Left renal cortex interstitium (tissue), 4 donors: ENCODE data around the gene KREMEN1. TPM values are rescaled to one million over a fixed set of nuclear protein-coding genes. Genes with fewer than 3 reads are reported as not detected.
"Not testable (repeated sequence)": the region's sequence is repeated elsewhere in the genome, so short reads cannot be mapped to it uniquely, and the experiment has no call there.

Experiments
- DNase-seq, 4 donors: peaks; one replicate each; pipeline ENCODE4 v3.0.0-alpha.2; 2013; ENCODE audit warnings: low read depth in 4 of 4, low spot score in 2 of 4, missing footprints in 1 of 4
- polyA plus RNA-seq, 4 donors: library from polyadenylated mRNA; unstranded; fragments of 120-200 nt; gene quantifications; one replicate each; pipeline ENCODE4 v1.2.1, GENCODE V29; 2013; ENCODE audit not compliant: insufficient read length in 4 of 4

KREMEN1 gene
- polyA plus RNA-seq, 4 donors = 23.5 to 24.9 (median 24.6) TPM

DNA sequence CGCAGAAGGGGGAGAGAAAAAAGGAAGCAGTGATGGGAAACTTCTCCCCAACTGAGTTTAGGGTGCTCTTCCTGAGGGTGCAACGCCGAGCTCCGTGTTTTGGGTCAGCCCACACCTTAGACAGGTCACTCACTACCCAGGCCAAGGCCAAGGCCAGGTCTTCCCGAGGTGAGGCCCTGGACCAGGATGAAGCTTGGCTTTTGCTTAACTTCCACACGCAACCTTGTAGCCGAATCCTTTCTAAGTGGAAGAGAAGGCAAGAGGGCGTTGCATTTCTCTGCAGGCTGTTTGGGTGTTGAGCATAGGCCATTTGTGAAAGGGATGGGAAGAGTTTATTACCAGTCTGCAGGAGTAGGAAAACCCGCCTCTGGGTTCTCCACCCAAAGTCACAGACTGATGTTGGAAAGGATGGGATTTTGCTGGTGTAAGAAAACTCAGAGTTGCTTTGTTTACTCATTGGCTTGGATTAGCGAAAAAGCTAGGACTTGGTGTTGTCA is 1.5 kb downstream of the KREMEN1 start:
- DNase-seq = no peak

DNA sequence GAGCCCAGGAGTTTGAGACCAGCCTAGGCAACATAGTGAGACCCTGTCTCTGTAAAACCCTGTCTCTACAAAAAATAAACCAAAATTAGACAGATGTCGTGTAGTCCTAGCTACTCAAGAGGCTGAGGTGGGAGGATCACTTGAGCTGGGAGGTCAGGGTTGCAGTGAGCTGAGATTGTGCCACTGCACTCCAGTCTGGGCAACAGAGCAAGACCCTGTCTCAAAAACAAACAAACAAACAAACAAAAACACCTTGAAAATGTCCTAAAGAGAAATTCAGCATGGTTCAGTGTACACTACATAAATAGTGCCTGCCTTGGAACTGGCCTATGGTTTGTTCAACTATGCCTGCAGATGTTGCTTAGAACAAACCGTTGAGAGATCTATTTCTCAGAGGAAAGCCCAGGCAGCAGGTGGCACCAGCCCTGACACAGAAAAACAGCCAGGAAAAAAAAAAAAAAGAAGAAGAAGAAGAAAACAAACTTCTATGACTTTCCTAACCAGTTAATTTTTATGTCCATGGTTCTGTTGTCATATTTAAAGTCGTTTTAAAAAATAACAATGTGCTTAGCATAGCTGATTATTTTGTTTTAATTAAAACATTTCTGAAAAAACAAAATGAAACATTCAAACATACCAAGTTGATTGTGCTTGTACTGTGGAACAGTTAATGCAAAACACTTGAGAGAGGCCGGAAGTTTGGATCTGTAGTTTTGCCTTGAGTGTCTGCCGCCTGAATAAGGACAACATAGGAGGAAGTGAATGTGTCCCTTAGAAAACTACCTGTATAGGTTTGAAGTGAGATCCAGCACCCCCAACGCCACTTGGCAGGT is 5.4 kb downstream of the KREMEN1 start:
- DNase-seq = no peak

DNA sequence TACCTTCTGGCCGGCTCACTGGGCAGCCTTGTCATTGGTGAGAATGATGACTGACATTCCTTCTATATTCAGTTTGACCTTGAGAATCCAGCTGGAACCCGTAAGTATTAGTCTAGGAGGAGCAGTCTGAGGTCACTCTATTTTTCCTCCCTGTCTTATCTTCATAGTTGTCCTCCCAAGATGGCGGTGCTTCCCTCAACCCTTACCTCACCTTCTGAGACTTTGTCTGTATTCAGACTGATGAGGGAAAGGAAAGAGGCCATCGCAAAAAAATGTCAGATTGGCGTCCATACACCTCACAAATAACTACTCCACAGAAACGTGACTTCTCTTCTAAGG is 6.0 kb downstream of the KREMEN1 start:
- DNase-seq = no peak

DNA sequence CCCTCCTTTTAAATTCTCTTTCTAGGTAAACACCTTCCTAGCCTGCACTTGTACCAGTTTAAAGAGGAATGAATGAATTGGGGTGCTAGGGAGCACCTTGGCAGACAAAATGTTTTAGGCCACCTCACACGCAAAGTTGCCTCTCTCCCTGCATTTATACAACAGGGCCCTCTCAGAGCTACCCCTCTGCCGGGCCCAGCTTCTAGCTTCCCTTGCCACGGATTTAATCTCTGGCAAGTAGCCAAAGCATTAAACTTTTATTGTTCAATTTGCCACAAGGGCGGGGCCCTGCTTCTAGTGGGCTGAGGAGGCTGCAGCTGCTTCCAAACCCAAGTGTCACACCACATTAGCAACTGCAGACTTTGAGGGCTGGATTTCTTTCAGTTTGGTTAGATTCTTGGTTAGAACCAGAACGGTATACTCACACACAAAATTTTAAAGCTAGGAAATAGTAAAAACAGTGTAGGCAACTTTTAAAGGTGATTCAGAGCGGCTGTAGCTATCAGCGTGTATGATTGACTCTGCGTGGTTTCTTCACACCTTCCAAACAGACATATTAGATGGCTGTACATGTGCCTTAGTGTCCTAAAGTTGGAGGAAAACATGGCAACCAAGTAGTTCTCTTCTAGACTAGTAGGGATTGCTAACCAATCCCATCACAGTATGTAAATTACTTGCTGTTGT is 6.5 kb downstream of the KREMEN1 start:
- DNase-seq = no peak

DNA sequence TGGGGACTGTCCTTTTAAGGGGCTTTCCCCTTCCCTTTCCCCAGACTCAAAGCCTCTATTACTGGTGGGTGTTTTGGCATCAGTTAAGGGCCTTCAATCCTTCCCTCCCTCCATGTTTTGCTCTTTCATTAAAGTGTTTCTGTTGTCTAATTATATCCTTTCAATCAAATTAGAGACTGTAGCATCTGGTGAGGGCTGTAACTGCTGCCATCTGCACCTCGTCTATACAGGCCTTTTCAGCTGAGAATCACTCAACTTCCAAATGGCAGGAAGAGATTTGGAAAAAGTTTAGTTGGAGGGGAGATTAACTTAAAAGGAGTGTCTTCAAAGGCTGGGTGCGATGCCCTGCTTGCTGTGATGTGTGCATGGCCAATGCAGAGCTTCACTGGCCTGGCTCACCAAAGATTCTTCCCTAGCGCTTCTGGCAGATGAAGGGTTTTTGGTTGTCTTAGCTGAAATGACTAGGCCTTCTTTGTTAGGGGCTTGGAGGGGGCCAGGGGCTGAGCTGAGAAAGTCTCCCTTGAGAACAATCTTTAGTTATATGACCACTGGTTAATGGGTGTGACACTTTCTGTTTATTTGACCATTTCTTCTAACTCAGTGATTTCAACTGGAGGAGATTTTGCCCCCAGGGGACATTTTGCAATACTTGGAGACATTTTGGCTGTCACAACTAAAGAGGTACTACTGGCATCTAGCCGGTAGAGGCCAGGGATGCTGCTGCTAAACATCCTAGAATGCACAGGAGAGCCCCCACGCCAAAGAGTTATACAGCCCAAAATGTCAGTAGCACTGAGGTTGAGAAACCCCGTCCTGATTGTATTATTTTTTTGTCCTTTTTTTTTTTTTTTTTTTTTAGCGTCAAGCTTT is 7.5 kb downstream of the KREMEN1 start:
- no peak for DNase-seq

DNA sequence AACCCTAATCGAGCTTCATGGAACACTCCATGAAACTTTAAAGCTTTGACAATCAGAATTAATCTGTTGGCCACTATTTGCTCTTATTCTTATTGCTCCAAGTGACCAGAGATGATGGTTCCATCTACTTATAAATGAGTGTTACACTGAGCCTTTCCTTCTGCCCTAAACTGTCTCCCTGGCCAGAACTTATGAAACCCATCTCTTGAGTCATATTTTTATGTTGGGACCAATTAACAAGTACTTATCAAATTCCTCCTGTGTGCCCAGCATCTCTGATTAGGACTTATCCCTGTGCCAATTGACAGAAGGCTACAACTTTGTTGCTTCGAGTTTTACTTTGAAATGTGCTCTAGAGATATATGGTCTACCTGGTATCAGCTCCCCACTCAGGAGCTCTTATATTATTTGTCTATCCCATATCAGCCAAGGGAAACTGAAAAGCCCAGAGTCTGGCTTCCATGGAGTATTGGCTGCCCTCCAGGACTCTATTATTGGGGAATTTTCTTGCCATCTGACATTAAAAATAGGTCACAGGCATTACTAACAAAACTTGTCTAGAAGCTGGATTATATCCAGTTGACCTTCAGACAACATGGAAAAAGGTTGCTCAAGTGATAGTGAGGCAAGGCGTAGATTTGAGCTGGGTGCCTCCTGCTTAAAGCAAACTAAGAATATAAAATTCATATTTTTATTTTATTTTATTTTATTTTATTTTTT is 8.8 kb downstream of the KREMEN1 start:
- no peak for DNase-seq

DNA sequence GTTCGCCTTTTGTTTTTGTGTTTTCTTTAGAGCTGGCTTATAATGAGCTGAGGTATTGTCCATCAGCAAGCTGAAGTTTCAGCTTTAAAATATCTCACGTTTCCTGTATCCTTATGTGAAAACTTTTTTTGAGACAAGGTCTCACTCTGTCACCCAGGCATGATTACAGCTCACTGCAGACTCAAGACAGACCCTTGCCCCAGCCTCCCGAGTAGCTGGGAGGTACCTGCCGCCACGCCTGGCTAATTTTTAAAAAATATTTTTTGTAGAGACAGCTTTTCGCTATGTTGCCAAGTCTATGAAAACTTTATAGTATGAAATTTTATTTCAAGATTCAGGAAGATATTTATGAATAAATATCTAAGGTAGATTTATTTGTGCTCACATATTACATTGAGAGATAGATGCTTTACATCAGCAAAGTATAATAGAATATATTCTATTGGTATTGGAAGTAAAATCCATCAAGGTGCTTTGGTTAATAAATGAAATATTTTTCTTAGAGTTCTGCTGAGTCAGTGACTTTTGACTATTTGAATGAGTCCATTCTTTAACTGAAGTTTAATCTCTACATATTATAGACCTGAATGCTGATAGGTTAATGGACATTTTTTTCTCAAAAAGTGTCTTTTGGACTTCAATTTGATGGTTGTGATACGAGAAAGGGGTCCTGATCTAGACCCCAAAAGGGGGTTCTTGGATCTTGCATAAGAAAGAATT is 10.2 kb downstream of the KREMEN1 start:
- no peak for DNase-seq

DNA sequence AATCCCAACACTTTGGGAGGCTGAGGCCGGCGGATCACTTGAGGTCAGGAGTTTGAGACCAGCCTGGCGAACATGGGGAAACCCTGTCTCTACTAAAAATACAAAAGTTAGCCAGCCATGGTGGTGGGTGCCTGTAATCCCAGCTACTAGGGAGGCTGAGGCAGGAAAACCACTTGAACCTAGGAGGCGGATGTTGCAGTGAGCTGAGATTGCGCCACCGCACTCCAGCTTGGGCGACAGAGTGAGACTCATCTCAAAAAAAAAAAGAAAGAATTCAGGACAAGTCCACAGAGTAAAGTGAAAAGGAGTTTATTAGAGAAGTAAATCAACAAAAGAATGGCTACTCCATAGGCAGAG is 10.7 kb downstream of the KREMEN1 start:
- not testable (repeated sequence) for DNase-seq

DNA sequence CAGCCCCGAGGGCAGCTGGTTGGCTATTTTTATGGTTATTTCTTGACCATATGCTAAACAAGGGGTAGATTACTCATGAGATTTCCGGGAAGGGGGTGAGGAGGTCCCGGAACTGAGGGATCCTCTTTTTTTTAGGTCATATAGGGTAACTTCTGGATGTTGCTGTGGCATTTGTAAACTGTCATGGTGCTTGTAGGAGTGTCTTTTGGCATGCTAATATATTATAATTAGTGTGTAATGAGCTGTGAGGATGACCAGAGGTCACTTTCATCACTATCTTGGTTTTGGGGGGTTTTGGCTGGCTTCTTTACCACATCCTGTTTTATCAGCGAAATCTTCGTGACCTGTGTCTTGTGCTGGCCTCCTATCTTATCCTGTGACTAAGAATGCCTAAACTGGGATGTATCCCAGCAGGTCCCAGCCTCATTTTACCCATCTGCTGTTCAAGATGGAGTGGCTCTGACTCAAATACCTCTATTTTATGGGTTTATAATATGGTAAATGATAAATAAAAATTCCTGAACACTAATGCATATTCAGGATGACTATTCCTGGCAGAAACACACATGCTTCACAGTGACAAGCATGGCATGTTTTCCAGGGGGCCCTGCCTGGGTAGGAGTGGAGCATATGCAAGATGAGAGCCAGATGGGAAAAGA is 11.2 kb downstream of the KREMEN1 start:
- DNase-seq = no peak

DNA sequence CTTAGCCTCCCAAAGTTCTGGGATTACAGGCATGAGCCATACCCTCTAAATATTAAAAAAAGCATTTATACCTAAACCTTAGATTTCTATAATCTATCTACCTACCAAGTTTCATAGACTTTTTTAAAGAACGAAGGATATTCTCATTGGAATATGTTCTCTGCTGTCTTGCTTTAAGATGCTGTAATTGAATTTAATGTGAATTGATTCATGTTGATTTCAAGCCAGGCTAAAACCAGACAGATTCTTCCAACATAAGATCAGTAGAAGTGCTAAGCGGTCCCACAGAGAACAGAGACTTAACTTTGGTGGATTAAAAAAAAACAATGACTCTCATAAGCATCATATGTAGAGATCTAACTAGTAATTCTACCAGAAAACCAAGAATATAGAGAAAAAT is 14.2 kb downstream of the KREMEN1 start:
- DNase-seq = no peak

DNA sequence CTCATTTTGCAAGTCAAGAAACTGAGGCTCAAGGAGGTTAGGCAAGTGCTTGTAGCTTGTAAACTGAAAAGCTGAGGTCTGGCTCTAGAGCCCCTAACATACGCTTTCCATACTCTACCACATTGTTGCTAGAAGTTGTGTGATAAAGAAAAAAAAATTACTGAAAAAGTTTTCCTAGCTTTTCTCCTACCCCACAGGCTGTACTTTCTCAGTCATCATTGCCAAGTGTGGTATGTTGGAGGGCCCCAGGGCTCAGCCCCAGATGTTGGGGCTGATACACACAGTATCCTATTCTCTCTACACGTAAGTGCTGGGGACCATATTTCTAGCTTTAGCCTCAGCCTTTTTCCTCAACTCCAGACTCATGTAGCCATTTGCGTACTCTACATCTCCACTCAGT is 16.0 kb downstream of the KREMEN1 start:
- DNase-seq = no peak

DNA sequence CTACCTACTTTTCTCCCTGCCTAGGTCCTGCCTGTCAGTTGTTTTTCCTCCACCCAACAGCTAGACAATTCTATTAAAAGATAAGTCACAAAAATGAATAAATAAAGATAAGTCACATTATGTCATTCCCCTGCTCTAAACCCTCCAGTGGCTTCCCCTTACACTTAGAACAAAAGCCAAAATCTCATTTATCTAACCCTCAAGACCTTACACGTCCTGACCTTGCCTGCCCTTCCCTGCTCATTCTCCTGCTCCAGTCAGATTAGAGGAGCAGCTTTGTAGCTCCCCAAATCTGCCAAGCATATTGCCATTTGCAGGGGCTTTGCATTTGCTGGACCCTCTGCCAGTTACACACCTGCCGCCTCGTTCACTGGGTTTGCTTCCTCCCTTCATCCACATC is 16.7 kb downstream of the KREMEN1 start:
- DNase-seq = no peak

DNA sequence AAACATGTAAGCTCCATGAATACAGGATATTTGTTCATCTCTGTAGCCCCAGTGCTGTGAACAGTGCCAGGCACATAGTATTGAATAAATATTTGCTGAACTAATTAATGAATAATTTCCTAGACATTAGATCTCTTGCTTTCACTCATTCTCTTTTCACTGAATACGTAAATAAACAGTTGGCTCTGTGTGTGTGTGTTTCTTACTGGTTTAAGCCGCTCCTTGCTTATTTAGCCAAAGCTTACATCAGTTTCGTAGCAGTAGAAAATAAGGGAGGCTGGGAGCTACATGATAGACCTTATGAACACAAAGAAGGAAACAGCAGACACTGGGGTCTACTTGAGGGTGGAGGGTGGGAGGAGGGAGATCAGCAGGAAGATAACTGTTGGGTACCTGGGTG is 17.2 kb downstream of the KREMEN1 start:
- no peak for DNase-seq

DNA sequence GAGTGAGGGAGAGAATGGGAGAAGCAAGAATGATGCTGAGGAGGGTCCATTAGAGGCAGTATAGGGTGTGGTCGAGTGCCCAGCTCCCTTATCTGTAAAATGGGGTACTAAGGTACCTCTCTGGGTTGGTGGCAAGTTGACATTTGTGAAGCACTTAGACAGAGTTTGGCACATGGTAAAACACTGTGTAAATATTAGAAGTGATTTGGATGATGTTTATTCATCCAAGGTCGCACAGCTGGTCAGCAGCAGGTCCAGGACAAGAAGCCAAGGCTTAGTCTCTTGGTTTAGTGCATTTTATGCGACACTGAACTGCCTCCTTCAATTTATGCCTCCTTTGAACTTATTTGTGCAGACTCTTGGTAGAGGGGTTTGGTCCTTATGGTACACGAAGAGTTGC is 19.4 kb downstream of the KREMEN1 start:
- no peak for DNase-seq

DNA sequence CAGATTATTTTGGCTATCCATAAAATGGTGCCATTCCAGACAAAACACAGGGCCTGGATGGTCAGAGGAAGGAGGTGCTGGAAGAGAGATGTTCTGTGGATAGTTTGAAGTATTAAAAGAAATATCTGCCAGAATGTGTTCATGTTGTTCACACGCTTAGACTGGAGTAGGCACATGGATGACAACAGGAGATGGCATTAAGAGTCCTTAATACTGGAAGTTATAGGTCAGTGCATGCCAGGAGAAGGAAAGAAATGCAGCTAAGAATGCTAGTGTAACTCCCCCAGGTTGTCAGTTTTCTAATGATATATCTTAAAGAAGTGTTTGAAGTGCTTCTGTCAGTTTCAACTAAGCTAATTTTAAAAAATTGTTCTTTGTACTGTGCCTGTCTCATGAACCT is 20.2 kb downstream of the KREMEN1 start:
- DNase-seq = no peak

DNA sequence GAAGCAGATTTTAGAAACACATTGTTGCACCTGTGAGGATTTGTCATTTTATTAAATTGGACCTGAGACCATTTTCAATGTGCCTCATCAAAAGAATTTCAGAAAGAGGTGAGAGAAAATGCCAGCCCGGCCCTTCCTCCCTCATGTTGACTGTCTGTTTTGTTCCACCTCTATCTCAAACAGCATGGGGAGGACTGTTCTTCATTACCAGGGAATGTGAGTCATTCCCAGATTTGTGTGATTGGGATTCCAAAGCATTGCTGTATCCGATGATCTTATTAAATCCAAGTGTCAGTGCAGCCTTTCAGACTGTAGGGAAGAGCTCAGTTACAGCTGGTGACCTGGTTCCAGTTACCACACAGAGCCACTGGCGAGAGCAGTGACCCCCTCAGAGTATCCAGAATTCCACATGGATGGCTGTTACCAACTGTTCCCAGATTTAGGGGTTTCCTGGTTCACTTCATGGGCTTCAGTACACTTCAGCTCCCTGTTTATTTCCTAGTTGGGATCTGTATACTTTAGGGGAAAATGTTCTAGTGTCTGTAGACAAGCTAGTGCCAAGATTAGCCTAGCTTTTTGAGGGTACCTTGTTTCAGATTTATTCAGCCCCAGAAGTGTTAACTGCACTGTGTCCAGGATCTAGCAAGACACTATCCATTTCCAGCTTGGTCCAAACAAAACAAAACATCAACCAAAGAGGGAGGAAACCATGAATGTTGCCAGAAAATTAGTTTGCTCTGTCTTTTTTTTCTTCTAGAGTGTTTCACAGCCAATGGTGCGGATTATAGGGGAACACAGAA is 20.9 kb downstream of the KREMEN1 start:
- peak in 1 of 4 donors; percentile 57 for DNase-seq

DNA sequence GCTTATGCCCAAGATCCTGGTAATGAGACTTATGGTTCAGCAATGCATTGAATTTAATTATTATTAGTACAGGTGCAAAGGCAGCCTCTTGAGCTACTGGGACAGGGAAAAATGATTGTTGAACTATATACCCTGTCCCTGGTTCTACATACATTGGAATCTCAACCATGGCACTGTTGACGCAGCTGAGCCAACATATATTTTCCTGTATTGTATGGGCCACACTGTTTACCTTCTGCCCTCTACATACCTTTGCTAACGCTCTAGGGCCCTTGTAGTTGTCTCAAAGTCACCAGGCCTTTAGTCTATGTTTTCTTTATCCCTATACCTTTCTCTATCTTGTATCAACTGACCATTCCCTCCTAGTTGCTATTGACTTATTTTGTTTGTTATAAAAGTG is 22.6 kb downstream of the KREMEN1 start:
- no peak for DNase-seq
